Measurements from ENCODE around the gene MCMBP. TPM values are rescaled to one million over a fixed set of nuclear protein-coding genes. Genes with fewer than 3 reads are reported as not detected.

The MCMBP gene
- total and polyA plus RNA-seq, 12 donors, result 9.2 to 41.9 (median 27.3) TPM

DNA sequence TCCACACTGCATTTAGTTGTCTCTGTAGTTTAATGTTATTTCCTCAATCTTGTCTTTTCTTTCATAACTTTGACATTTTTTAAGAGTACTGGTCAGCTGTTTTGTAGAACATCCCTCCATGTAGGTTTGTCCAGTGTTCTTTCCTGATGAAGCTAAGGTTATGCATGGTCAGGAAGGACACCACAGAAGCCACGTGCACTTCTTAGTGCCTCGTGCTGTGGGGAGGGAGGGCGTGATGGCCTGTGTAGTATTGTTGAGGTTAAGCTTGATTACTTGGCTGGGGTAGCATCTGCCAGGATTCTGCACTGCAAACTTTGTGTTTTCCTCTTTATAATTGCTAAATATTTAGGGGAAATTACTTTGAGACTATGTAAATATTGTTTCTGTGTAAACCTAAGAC lies 48.3 kb downstream of the MCMBP start:
- no peaks in the 10 kb centered on the region for H3K4me1 ChIP-seq
- no peaks in the 10 kb centered on the region for H3K27me3 ChIP-seq
- WGBS, 2 donors, result 85 to 87% methylated on average over 3 of the region's 3 CpGs
- ATAC-seq (no peak), DNase-seq (no peak)
- no peak overlapping the region for H3K27ac ChIP-seq
- no peak overlapping the region for H3K4me3 ChIP-seq
- peaks cover 0 to 68% (median 11%) of the 10 kb centered on the region in 9 donors for H3K36me3 ChIP-seq
- intact Hi-C loops (cut with DNase I), result no loop called here
- no peaks in the 10 kb centered on the region for H3K9me3 ChIP-seq
- TF ChIP-seq, protein P1, sequence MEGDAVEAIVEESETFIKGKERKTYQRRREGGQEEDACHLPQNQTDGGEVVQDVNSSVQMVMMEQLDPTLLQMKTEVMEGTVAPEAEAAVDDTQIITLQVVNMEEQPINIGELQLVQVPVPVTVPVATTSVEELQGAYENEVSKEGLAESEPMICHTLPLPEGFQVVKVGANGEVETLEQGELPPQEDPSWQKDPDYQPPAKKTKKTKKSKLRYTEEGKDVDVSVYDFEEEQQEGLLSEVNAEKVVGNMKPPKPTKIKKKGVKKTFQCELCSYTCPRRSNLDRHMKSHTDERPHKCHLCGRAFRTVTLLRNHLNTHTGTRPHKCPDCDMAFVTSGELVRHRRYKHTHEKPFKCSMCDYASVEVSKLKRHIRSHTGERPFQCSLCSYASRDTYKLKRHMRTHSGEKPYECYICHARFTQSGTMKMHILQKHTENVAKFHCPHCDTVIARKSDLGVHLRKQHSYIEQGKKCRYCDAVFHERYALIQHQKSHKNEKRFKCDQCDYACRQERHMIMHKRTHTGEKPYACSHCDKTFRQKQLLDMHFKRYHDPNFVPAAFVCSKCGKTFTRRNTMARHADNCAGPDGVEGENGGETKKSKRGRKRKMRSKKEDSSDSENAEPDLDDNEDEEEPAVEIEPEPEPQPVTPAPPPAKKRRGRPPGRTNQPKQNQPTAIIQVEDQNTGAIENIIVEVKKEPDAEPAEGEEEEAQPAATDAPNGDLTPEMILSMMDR (IDR thresholded peaks at IDR 0.05), result no peak

DNA sequence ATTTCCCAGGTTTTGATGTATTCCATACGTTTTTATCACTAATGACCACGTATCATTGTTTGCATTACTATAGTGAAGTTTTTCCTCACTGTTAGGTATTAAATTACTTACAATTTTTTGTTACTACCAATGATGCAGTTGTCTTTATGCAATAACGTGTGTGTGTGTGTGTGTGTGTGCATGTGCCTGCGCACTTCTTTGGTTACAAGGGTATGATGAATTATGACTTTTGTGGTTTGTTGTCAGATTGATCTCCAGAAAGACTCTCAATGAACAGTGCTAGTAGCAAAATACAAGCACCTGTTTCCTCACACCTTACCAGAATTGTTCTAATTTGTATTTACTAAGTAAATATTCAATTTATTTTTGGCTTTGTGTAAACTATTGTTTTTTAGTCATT lies 51.5 kb downstream of the MCMBP start:
- DNase-seq (no peak), ATAC-seq (no peak)
- H3K36me3 ChIP-seq, result peaks cover 0 to 50% (median 0%) of the 10 kb centered on the region in 9 donors
- 71 to 80% methylated on average over 4 of the region's 4 CpGs for WGBS, 2 donors
- TF ChIP-seq, protein P1 (IDR thresholded peaks at IDR 0.05), result no peak
- no peak overlapping the region for H3K4me3 ChIP-seq
- peaks cover 0 to 3% (median 0%) of the 10 kb centered on the region in 11 donors for H3K9me3 ChIP-seq
- H3K27me3 ChIP-seq, result no peaks in the 10 kb centered on the region
- intact Hi-C loops (cut with DNase I), result no loop called here
- peaks cover 0 to 9% (median 0%) of the 10 kb centered on the region in 9 donors for H3K4me1 ChIP-seq
- no peak overlapping the region for H3K27ac ChIP-seq

DNA sequence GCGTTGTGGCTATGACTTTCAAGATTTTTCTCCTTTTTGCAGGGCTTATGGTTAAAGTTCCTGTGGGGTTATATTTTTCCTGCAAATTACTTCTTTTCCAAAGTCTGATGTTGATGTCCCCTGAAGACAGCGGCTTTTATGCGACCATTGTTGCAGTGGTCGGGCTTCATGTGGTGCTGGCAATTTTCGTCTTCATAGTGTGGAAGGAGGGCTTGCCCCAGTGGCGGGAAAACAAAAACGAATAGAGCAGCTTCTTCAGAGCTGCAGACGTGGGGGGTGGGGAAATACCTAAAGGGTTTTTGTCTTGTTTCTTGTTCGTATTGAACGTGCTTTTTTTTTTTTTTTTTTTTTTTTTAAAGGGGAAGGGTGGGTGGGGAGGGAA lies 53.8 kb downstream of the MCMBP start:
- TF ChIP-seq, protein P1 (IDR thresholded peaks at IDR 0.05), result no peak
- intact Hi-C loops (cut with DNase I), result loop anchor here in 1 of 10 donors (10.0 kb wide), 1 partner anchor 74 kb away; no protein-coding TSS in a partner anchor
- H3K4me1 ChIP-seq, result peaks cover 0 to 9% (median 0%) of the 10 kb centered on the region in 9 donors
- 45 to 65% methylated on average over 10 of the region's 10 CpGs for WGBS, 2 donors
- DNase-seq (no peak), ATAC-seq (no peak)
- peak overlapping the region in 7 of 10 donors; percentile 8 to 37 (median 33) for H3K4me3 ChIP-seq
- peaks cover 0 to 44% (median 10%) of the 10 kb centered on the region in 9 donors for H3K36me3 ChIP-seq
- no peak overlapping the region for H3K27ac ChIP-seq
- no peaks in the 10 kb centered on the region for H3K27me3 ChIP-seq
- H3K9me3 ChIP-seq, result peaks cover 0 to 3% (median 0%) of the 10 kb centered on the region in 11 donors

DNA sequence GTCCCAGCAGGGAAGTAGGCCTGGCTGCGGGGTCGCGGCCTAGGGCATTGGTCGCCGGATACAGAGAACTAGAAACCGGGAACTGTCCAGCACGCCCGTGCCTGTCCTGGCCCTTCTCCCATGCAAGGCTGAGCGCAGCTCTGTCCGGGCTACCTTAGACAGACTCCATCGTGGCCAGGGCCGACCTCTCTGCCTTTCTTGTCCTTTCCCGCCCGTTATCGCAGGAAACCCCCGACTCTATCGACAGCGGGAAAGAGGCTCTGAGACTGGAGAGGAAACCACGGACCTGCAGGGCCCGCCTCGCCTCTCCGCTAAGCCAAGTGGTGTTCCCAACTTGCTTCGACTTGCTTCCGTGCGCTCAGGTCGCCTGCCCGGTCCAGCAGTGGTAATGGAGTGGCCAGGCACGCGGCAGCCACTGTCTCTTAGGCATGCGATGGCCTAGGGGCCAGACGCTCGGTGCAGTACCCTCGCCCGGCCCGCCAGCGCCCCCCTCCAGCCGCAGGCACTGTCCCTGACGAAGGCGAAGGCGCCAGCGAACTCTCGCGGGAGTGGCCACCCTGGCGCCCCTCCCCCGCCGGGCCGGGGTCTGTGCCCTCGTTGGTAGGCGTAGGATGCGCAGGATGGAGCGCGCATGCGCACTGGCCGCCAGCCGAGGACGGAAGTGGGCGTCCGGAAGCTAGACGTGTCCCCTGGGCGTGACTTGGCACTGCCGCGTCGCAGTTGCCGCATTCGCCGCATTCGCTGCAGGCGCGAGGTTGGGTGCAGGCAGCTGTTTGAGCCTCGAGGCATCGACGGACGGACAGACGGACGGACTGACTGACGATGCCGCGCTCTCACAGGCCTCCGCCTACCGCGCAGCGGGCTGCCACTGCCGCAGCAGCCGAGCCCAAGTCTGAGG lies 54.4 kb downstream of the MCMBP start:
- intact Hi-C loops (cut with DNase I), result loop anchor here in 1 of 10 donors (10.0 kb wide), 1 partner anchor 73 kb away; no protein-coding TSS in a partner anchor
- TF ChIP-seq, protein P1 (IDR thresholded peaks at IDR 0.05), result no peak
- peak overlapping the region in 7 of 10 donors; percentile 8 to 37 (median 33) for H3K4me3 ChIP-seq

More for the DNA sequence above, 54.4 kb downstream of the MCMBP start:
- DNase-seq, result peak; percentile 35 to 68
- ATAC-seq, result peak; percentile 48 to 82 (median 74)
- H3K9me3 ChIP-seq, result peaks cover 0 to 3% (median 0%) of the 10 kb centered on the region in 11 donors
- H3K36me3 ChIP-seq, result peaks cover 0 to 38% (median 10%) of the 10 kb centered on the region in 9 donors
- peaks cover 0 to 9% (median 0%) of the 10 kb centered on the region in 9 donors for H3K4me1 ChIP-seq
- no peak overlapping the region for H3K27ac ChIP-seq
- WGBS, 2 donors, result 63% methylated on average over 83 to 84 of the region's 84 CpGs
- H3K27me3 ChIP-seq, result no peaks in the 10 kb centered on the region

Measured in heart right ventricle (tissue), 16 donors.